Neural cell (in vitro differentiated cells): Measurements from ENCODE around the gene AGBL1. TPM values are rescaled to one million over a fixed set of nuclear protein-coding genes. Genes with fewer than 3 reads are reported as not detected.

Source experiments
- H2AFZ ChIP-seq: fragments of 200-600, 300-800 bp; sonication (generic), shearing (Covaris generic); 2 replicates; pipeline ENCODE4 v1.6.0; 2014; ENCODE audit warnings: low read depth, mild to moderate bottlenecking, antibody characterized with exemption, low read length, moderate library complexity
- H3F3A ChIP-seq: fragments of 200-600 bp; shearing (Covaris generic); 2 replicates; pipeline ENCODE4 v1.6.1; 2016; ENCODE audit warnings: mild to moderate bottlenecking, moderate library complexity, mixed read lengths, antibody characterized with exemption, low read length; ENCODE audit not compliant: insufficient read depth, poor library complexity, severe bottlenecking
- H3K27ac ChIP-seq: fragments of 200-600, 300-800 bp; sonication (generic), shearing (Covaris generic); 2 replicates; pipeline ENCODE4 v1.5.1; 2014; ENCODE audit warnings: mild to moderate bottlenecking, low read length, moderate library complexity
- H3K27me3 ChIP-seq: fragments of 300-800, 200-600 bp; sonication (generic), shearing (Covaris generic); 2 replicates; pipeline ENCODE4 v1.6.0; 2014; ENCODE audit warnings: mild to moderate bottlenecking, low read depth, low read length, moderate library complexity; ENCODE audit not compliant: insufficient read depth
- H3K36me3 ChIP-seq: fragments of 300-800, 200-600 bp; sonication (generic), shearing (Covaris generic); 2 replicates; pipeline ENCODE4 v1.5.1; 2014; ENCODE audit warnings: mild to moderate bottlenecking, antibody characterized with exemption, low read length, moderate library complexity; ENCODE audit not compliant: insufficient read depth
- H3K4me2 ChIP-seq: fragments of 300-800, 200-600 bp; sonication (generic), shearing (Covaris generic); 2 replicates; pipeline ENCODE4 v1.6.0; 2014; ENCODE audit warnings: mild to moderate bottlenecking, low read length
- H3K4me3 ChIP-seq: fragments of 300-800, 200-600 bp; sonication (generic), shearing (Covaris generic); 2 replicates; pipeline ENCODE4 v1.5.1; 2014; ENCODE audit warnings: mild to moderate bottlenecking, low read length, moderate library complexity
- H3K79me2 ChIP-seq: fragments of 200-600 bp; shearing (Covaris generic); replicated peaks from 2 replicates; pipeline ENCODE4 v1.6.0; 2014; ENCODE audit warnings: mild to moderate bottlenecking, low read length, moderate library complexity; ENCODE audit not compliant: insufficient read depth
- H3K9ac ChIP-seq: fragments of 300-800, 200-600 bp; sonication (generic), shearing (Covaris generic); 2 replicates; pipeline ENCODE4 v1.6.1; 2016; ENCODE audit warnings: mild to moderate bottlenecking, low read length, mixed read lengths
- H3K9me2 ChIP-seq: fragments of 200-600 bp; shearing (Covaris generic); 2 replicates; pipeline ENCODE4 v1.6.1; 2016; ENCODE audit warnings: mild to moderate bottlenecking, low read length, mixed read lengths; ENCODE audit not compliant: insufficient read depth
- H3K9me3 ChIP-seq: fragments of 200-600, 300-800 bp; sonication (generic), shearing (Covaris generic); 2 replicates; pipeline ENCODE4 v1.6.1; 2016; ENCODE audit warnings: mild to moderate bottlenecking, mixed run types, low read length, moderate library complexity, mixed read lengths
- H4K20me1 ChIP-seq: fragments of 200-600 bp; shearing (Covaris generic); 2 replicates; pipeline ENCODE4 v1.6.1; 2016; ENCODE audit warnings: mild to moderate bottlenecking, mixed run types; ENCODE audit not compliant: insufficient read depth
- EP300 ChIP-seq: fragments of 450-650 bp; conservative IDR thresholded peaks from 2 replicates; pipeline ENCODE4 v1.6.1; 2014; ENCODE audit warnings: antibody characterized with exemption, mild to moderate bottlenecking, moderate library complexity; ENCODE audit not compliant: poor library complexity, severe bottlenecking
- EZH2 ChIP-seq: fragments of 200-600, 300-800 bp; shearing (Covaris generic), sonication (generic); IDR thresholded peaks from 2 replicates; pipeline ENCODE4 v1.6.1; 2014; ENCODE audit warnings: antibody characterized with exemption, low read length, borderline replicate concordance, mild to moderate bottlenecking; ENCODE audit not compliant: insufficient read depth, poor library complexity, severe bottlenecking
- MXI1 ChIP-seq: fragments of 450-650 bp; conservative IDR thresholded peaks from 2 replicates; pipeline ENCODE4 v1.6.1; 2014; ENCODE audit warnings: antibody characterized with exemption, mild to moderate bottlenecking; ENCODE audit not compliant: poor library complexity, severe bottlenecking
- POLR2AphosphoS5 ChIP-seq: IDR thresholded peaks from 2 replicates; pipeline ENCODE4 v1.6.1; 2012
- RAD21 ChIP-seq: fragments of 450-650 bp; conservative IDR thresholded peaks from 2 replicates; pipeline ENCODE4 v1.6.1; 2014; ENCODE audit warnings: antibody characterized with exemption, mild to moderate bottlenecking, moderate library complexity
- SMC3 ChIP-seq: fragments of 450-650 bp; conservative IDR thresholded peaks from 2 replicates; pipeline ENCODE4 v1.6.1; 2014; ENCODE audit warnings: antibody characterized with exemption, mild to moderate bottlenecking, moderate library complexity; ENCODE audit not compliant: poor library complexity
- TAF1 ChIP-seq: IDR thresholded peaks from 2 replicates; pipeline ENCODE4 v1.6.1; 2012; ENCODE audit warnings: low read depth
- polyA plus RNA-seq: library from polyadenylated mRNA; depleted of rRNA; stranded (reverse); fragments of >200 nt; gene quantifications from 2 replicates; pipeline ENCODE4 v1.2.3, GENCODE V29; 2014
- TF ChIP-seq, protein P1 (sequence below): IDR thresholded peaks from 2 replicates; pipeline ENCODE4 v1.6.1; 2012; ENCODE audit warnings: borderline replicate concordance
- TF ChIP-seq, protein P2 (sequence below): fragments of 450-650 bp; IDR thresholded peaks from 2 replicates; pipeline ENCODE4 v1.5.1; 2014; ENCODE audit warnings: antibody characterized with exemption, mild to moderate bottlenecking, moderate library complexity; ENCODE audit not compliant: poor library complexity, severe bottlenecking

Gene AGBL1
- polyA plus RNA-seq, 1 donor from 2014 or later: 0.12 TPM

DNA sequence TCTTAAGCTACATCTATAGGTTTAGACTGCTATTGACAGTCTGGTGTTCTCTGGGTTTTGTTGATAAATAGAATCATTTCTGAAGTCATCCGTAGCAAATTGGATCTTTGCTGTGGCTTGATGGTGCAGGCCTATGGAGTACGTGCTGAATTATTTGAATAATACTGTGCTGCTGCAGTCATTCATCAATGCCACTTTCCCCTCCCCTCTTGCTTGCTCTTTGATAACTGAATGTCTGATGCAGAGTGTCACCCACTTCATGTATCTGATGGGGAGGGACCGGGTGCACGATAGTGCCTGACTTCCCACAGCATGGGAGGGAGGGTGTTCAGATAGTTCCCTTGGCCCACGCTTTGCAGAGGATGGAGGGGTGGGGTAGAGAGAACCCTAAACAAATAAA, 179.9 kb downstream of the AGBL1 start:
- no peaks in the 10 kb centered on the region for H3K9me3 ChIP-seq

DNA sequence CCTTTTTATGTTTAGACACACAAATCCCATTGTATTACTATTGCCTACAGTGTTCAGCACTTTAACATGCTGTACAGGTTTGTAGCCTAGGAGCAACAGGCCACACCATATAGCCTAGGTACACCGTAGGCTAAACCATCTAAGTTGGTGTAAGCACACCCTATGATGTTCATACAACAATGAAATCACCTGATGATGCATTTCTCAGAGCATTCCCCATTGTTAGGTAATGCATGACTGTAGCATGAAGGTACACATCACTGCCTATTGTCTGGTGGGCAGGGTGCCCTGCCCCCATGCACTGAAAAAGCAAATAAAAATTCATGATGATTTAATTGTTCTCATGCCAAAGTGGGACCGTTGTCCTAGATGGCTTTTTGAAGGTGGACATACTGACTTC, 183.6 kb downstream of the AGBL1 start:
- no peak for TF ChIP-seq EZH2
- no peak for TF ChIP-seq RAD21
- TF ChIP-seq, protein P1, sequence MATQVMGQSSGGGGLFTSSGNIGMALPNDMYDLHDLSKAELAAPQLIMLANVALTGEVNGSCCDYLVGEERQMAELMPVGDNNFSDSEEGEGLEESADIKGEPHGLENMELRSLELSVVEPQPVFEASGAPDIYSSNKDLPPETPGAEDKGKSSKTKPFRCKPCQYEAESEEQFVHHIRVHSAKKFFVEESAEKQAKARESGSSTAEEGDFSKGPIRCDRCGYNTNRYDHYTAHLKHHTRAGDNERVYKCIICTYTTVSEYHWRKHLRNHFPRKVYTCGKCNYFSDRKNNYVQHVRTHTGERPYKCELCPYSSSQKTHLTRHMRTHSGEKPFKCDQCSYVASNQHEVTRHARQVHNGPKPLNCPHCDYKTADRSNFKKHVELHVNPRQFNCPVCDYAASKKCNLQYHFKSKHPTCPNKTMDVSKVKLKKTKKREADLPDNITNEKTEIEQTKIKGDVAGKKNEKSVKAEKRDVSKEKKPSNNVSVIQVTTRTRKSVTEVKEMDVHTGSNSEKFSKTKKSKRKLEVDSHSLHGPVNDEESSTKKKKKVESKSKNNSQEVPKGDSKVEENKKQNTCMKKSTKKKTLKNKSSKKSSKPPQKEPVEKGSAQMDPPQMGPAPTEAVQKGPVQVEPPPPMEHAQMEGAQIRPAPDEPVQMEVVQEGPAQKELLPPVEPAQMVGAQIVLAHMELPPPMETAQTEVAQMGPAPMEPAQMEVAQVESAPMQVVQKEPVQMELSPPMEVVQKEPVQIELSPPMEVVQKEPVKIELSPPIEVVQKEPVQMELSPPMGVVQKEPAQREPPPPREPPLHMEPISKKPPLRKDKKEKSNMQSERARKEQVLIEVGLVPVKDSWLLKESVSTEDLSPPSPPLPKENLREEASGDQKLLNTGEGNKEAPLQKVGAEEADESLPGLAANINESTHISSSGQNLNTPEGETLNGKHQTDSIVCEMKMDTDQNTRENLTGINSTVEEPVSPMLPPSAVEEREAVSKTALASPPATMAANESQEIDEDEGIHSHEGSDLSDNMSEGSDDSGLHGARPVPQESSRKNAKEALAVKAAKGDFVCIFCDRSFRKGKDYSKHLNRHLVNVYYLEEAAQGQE: no peak
- no peak for TF ChIP-seq TAF1
- no peak for TF ChIP-seq POLR2AphosphoS5
- no peak for TF ChIP-seq SMC3
- TF ChIP-seq, protein P2, sequence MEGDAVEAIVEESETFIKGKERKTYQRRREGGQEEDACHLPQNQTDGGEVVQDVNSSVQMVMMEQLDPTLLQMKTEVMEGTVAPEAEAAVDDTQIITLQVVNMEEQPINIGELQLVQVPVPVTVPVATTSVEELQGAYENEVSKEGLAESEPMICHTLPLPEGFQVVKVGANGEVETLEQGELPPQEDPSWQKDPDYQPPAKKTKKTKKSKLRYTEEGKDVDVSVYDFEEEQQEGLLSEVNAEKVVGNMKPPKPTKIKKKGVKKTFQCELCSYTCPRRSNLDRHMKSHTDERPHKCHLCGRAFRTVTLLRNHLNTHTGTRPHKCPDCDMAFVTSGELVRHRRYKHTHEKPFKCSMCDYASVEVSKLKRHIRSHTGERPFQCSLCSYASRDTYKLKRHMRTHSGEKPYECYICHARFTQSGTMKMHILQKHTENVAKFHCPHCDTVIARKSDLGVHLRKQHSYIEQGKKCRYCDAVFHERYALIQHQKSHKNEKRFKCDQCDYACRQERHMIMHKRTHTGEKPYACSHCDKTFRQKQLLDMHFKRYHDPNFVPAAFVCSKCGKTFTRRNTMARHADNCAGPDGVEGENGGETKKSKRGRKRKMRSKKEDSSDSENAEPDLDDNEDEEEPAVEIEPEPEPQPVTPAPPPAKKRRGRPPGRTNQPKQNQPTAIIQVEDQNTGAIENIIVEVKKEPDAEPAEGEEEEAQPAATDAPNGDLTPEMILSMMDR: no peak
- no peak for TF ChIP-seq MXI1
- no peak for TF ChIP-seq EP300
- Histone ChIP-seq H3K79me2 (no peaks in the 10 kb centered on the region), H3K36me3 (no peaks in the 10 kb centered on the region), H3K9ac (no peak overlapping the region), H3K9me3 (no peaks in the 10 kb centered on the region), H2AFZ (no peak overlapping the region), H4K20me1 (no peaks in the 10 kb centered on the region), H3K9me2 (no peaks in the 10 kb centered on the region), H3K4me2 (no peak overlapping the region), H3K27me3 (no peaks in the 10 kb centered on the region), H3K27ac (no peak overlapping the region), H3F3A (no peaks in the 10 kb centered on the region), H3K4me3 (no peak overlapping the region)

More for the DNA sequence above, 179.9 kb downstream of the AGBL1 start:
- Histone ChIP-seq H3K9ac (no peak overlapping the region), H3K27ac (peak overlapping the region; percentile 13), H3K36me3 (no peaks in the 10 kb centered on the region), H4K20me1 (no peaks in the 10 kb centered on the region), H3K27me3 (no peaks in the 10 kb centered on the region), H3F3A (no peaks in the 10 kb centered on the region), H3K4me3 (no peak overlapping the region), H3K79me2 (no peaks in the 10 kb centered on the region), H3K4me2 (no peak overlapping the region), H3K9me2 (no peaks in the 10 kb centered on the region), H2AFZ (no peak overlapping the region)
- TF ChIP-seq EP300 (no peak), POLR2AphosphoS5 (no peak)

DNA sequence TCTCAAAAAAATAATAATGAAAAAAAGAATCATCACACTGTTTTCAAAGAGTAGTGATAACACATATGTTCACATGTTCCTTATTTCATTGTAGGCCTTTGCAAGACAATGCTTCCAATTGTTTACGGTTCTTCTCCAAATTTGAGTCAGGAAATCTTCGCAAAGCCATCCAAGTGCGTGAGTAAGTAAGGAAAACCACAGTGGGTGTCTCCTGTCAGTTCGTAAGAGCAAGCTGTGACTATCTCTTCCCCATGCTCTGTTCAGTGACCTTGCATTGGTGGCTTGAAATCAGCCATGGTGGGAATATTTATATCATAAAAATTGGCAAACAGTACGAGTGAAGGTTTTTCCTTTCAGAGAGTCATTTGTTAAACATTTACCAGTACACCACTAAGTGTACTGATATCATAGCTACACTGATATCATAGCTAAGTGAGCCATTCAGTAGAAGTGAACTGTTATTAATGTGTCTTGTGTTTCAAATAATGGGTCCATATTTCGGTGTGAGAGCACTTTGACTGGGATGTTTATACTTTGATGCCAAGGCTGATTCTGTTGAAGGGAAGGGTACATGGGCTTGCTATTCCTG, 187.3 kb downstream of the AGBL1 start:
- H3K27me3 ChIP-seq: no peaks in the 10 kb centered on the region
- TF ChIP-seq, protein P1: no peak
- TF ChIP-seq, protein P2: no peak
- TF ChIP-seq EP300: no peak
- TF ChIP-seq SMC3: no peak
- TF ChIP-seq RAD21: no peak
- TF ChIP-seq TAF1: no peak
- H3K4me2 ChIP-seq: no peak overlapping the region
- H3K9me2 ChIP-seq: no peaks in the 10 kb centered on the region
- no peaks in the 10 kb centered on the region for H3K9me3 ChIP-seq
- H3F3A ChIP-seq: no peaks in the 10 kb centered on the region
- H2AFZ ChIP-seq: no peak overlapping the region
- no peak overlapping the region for H3K4me3 ChIP-seq
- H4K20me1 ChIP-seq: no peaks in the 10 kb centered on the region
- no peak overlapping the region for H3K9ac ChIP-seq
- H3K36me3 ChIP-seq: no peaks in the 10 kb centered on the region
- H3K79me2 ChIP-seq: no peaks in the 10 kb centered on the region
- H3K27ac ChIP-seq: no peak overlapping the region
